Posterior cingulate gyrus (tissue), 11 donors: Measurements from ENCODE around the gene PCDH17.

Experiments used
- DNase-seq, 10 donors: peaks; one replicate each; pipeline versions ENCODE4 v3.0.0 to v3.0.0-alpha.2; 2020 to 2021; ENCODE audit warnings: mixed read lengths in 3 of 10
- intact Hi-C: fragments of 100-400 bp; cut with DNase I; formaldehyde crosslinking; loops from one replicate; pipeline ENCODE4 v1.15.1; 2023

The PCDH17 gene

GRCh38 chr13:57634839-57635165 is 3.3 kb downstream of the PCDH17 start:
- peak in 6 of 10 donors; percentile 31 to 74 (median 32) for DNase-seq
- intact Hi-C loops, result loop anchor here (5.0 kb wide), 1 partner anchor 82 kb away; no protein-coding TSS in a partner anchor

DNA sequence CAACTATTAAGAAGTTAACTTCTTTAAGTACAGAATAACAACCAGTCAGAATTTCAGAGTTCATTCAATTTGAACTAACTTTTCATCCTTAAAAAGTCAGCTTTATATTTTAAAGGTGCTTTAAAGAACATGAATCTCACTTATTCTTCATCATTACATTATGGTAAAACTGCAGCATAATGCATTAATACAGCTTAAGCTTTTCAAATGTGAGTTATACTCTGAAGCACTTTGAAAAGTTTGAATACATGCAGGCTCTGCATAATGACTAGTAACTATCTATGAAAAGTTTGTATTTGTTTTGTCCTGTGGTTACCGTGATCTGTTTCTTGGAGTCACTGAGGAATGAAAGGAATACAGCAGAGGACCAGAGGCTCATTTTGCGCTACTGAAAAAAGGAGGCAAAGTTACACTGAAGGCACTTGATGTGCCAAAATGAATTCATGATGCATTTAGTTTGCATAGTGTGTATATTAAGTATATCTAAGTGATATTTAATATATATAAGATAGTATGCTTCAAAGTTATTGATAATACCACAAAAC is 4.1 kb downstream of the PCDH17 start:
- no peak for DNase-seq
- intact Hi-C loops, result no loop called here

DNA sequence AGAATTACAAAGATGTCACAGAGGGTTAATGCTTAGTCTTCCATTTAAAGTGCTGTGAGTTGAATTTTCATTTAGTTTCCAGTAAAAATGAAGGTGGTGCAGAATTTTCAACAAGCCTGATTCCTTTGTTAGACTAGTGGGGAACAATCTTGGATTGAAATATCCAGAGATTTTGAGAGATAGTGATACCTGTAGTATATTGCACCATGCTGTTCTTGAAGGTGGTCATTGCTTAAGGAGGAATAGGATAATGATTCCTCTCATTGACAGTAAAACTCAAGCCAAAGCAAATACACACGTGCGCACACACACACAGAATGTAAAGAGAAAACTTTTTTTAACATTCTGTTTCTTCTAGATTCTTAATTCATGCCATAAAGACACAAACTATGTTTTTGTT is 5.3 kb downstream of the PCDH17 start:
- no peak for DNase-seq
- intact Hi-C loops, result no loop called here

GRCh38 chr13:57637515-57637914 is 6.0 kb downstream of the PCDH17 start:
- DNase-seq, result no peak
- intact Hi-C loops, result no loop called here

DNA sequence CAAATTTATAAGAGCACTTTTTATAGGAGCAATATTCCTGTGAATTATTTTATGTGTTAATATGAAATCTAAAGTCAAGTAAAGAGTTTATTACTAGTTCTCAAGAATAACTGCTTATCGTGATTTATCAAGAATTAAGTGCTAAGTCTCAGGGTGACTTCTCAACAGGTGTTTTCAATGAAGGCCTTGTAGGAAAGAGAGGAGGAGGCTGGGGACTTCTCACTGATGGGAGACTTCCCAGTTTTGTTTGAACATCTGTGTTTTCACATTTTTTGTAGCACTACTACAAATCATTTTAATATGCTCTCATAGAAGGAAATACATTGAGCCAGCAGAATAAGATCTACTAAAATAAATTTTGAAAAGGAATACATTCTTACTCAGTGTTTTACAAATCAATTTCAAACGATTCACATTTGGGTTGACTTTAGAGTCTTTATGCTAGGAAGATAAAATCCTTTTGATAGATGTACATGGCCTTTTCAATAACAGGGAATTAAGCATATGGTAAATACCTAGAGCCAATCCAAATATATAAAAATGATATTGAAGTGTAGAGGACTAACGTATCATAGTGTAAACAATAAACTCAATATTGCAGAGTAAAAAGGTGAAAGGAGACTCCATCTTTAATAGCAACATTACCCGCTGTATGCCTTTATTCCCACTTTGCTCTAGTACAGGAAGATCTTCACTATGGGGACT is 6.8 kb downstream of the PCDH17 start:
- no peak for DNase-seq
- intact Hi-C loops, result no loop called here

DNA sequence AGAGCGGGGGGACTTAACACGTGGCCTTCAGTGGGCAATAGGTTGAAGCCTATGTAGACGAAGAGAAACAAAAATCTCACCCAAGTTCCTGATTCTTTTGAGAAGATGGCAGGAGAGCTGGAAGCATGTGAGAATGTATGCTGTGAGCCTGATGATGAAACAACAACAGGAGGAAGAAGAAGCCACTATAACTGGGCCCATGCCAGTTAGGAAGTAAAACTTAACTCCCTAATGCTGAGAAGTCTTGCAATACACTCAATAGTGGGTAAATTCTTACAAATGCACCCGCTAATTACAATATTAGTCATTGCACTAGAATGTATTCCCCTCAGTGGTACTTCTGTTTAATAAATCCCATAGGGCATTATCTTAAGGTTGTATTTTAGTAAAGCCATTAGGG is 9.1 kb downstream of the PCDH17 start:
- intact Hi-C loops, result no loop called here
- no peak for DNase-seq

DNA sequence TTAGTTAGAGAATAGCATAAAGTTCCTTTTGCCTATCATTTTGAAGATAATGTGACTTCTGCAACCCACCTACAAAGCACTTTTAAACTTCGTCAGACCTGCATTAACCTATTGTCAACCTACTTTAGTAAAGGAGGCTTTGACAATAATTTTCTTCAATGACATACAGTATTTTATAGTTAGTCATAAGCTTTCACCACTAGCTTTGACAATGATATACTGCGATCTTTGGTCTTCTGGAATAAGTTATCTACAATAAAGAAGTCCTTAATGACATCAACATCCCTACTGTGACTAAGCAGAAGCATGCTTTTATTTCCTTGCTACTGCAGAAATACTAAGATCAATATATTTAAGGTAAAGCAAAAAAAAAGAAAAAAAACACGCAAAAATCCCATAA is 9.5 kb downstream of the PCDH17 start:
- intact Hi-C loops, result no loop called here
- DNase-seq, result no peak

DNA sequence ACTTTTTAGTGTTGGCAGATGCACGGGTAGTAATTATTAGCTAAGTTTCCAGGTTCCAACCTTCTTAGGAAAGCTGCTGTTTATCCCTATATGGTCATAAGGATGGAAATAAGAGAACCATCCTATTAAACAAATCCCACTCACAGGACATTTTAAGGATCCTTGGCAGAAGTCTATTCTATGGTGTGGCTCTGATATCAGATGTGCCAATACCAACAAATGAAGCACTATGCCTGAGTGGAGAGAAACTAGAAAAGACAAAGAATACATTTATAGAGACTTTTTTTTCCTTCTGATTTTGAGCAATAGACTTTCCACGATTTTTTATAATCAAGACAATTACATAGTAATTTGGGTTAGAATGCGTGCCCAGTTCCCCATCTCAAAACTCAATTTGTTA is 12.6 kb downstream of the PCDH17 start:
- intact Hi-C loops, result no loop called here

GRCh38 chr13:57653229-57653989 is 21.9 kb downstream of the PCDH17 start:
- intact Hi-C loops, result no loop called here
- no peak for DNase-seq

More for the DNA sequence above, 12.6 kb downstream of the PCDH17 start:
- DNase-seq, result no peak

DNA sequence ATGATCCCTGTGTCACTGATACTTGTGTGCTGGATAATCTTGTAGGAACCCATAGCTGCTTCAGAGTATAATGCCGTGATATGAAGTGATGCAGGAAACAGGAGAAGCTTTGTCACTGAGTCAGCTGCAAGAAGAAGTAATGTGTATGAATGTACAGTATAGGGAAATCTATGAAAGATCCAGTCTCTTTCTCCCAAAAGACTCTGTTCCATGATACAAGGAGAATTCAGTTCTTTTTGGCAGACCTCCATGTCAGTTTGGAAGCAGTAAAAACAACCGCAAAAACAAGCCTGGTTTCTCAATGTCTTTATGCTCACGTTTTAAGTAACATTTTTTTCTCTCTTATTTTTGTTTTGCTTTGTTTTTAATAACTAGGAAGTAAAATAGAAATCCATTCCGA is 33.9 kb downstream of the PCDH17 start:
- intact Hi-C loops, result no loop called here
- no peak for DNase-seq

GRCh38 chr13:57666131-57666953 is 34.8 kb downstream of the PCDH17 start:
- DNase-seq, result peak in 2 of 10 donors; percentile 30 to 50

DNA sequence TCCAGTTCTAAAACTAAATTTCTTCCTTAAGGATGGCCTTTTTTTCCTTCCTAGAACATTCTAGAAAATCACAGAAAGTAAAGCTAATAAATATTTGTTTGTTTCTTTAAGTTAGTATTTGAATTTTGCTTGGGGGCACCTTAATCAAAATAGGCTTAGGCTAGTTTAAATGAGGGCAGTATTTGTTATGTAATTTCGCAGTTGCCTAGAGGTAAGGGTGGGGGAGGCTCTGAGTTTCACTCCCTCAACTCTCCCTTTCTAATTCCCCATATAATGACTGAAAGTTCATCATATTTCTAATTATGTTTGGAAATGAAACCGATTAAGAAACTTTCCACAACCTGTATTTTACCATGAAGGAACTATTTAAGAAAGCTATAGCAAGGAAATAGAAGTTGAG is 40.6 kb downstream of the PCDH17 start:
- no peak for DNase-seq
- intact Hi-C loops, result no loop called here

More at GRCh38 chr13:57666131-57666953, 34.8 kb downstream of the PCDH17 start:
- intact Hi-C loops, result no loop called here

GRCh38 chr13:57673197-57673596 is 41.7 kb downstream of the PCDH17 start:
- intact Hi-C loops, result no loop called here
- no peak for DNase-seq

DNA sequence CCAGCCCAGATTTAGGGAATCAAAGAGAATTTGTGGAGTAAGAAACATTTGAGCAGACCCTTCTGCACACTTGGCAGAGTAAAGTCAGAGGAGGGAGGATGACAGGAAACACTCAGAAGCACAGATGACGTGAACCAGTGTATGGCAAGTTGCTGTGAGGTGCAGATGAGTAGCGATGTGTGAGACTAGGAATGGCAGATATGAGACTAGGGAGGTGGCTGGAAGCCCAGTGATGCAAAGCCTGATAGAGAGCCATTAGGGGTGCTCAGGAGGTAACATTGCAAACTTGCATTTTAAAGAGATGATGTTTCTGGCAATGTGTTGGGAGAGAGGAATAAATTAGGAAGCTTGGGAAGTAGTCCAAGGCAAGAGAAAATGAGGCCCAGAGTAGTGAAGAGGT is 44.0 kb downstream of the PCDH17 start:
- intact Hi-C loops, result no loop called here

DNA sequence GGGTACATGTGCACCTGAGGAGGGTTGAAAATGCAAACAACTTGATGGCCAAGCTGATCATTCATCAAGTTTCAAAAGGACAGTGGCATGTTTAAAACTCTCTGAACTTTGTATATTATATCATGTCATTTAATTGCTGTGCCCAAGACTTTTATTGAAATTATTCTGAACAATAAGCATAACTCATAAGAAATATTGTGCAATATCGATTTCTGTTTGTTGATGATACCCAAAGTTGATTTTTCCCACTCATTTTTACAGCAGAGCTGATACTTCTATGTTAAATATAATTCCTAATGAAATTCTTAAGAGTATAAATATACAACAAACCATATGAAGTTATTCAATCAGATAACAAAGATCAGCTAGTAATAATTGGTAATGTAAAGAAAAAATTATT is 49.1 kb downstream of the PCDH17 start:
- intact Hi-C loops, result no loop called here
- DNase-seq, result no peak

More for the DNA sequence above, 44.0 kb downstream of the PCDH17 start:
- no peak for DNase-seq

- intact Hi-C loops, result no loop called here
These were observed 50.7 kb downstream of the PCDH17 start for GRCh38 chr13:57682128-57682716.

DNA sequence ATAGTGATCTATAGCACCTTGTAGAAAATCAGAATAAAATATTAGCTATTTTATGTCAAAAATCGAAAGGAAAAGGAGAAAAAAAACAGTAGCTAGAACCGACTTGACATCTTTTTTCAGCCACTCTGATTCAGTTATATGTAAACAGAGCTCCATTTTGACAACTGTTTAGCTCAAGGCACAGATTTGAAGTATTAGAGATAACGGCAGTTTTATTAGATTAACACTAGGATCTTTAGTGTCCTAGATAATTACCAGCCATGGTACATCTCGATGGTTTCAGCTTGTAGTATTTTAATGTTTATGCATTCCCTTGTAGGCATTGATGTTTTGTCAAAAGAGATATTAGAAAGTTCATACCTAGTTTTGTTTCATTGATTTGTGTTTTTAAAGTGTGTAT is 67.3 kb downstream of the PCDH17 start:
- intact Hi-C loops, result no loop called here
- no peak for DNase-seq

More at GRCh38 chr13:57682128-57682716, 50.7 kb downstream of the PCDH17 start:
- DNase-seq, result no peak

GRCh38 chr13:57704031-57704430 is 72.5 kb downstream of the PCDH17 start:
- no peak for DNase-seq
- intact Hi-C loops, result no loop called here

DNA sequence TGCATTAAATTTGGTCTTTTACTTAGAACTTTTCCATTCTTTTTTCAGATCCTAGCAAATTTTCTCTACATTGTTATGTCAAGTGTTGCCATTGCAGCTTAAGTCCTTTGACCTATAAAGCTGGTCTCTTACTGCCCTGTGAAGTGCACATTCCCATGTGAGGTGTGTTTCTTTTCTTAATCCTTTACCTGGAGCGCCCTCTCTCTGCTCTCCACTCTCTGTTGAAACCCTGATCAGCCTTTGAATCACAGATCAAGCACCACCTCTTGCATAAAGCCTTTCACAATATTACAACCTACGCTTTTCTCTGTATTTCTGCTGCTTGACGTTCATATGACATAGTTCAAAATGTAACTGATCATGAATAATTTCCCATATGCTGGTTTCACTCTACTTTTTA is 84.8 kb downstream of the PCDH17 start:
- intact Hi-C loops, result loop anchor here (5.0 kb wide), 1 partner anchor 84 kb away; the partner anchor contains the start of gene PCDH17
- no peak for DNase-seq

GRCh38 chr13:57724486-57725272 is 93.1 kb downstream of the PCDH17 start:
- peak in 1 of 10 donors; percentile 29 for DNase-seq
- intact Hi-C loops, result no loop called here
